Measurements from ENCODE around the gene GATA6.
A peak's percentile ranks its signal among the peaks of the same experiment; 100 is the strongest.
"Not testable (repeated sequence)": the region's sequence is repeated elsewhere in the genome, so short reads cannot be mapped to it uniquely, and the experiment has no call there.

GATA6 gene

DNA sequence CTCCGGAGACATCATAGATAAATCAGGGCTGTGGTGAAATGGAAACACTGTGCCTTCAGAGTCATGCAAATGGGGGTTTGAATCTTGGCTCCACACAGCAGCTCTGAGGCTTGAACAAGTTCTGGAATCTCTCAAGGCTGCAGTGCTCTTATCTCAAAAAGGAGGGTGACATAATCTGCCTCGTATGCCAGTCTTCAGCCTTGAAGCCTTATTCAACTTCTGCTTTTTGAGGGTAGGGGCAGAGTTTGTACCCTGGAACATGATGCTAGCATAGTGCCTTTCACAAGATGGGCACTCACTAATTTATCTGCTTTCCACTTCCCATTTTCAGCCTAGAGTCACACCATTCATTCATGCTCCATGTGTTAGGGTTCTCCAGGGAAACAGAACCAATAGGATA is 42.3 kb downstream of the GATA6 start:
- no peak for DNase-seq

- DNase-seq = no peak
Observed at GRCh38 chr18:22213333-22213973, 44.1 kb downstream of the GATA6 start.

- DNase-seq = peak; percentile 41
Observed at GRCh38 chr18:22214731-22215528, 45.5 kb downstream of the GATA6 start.

DNA sequence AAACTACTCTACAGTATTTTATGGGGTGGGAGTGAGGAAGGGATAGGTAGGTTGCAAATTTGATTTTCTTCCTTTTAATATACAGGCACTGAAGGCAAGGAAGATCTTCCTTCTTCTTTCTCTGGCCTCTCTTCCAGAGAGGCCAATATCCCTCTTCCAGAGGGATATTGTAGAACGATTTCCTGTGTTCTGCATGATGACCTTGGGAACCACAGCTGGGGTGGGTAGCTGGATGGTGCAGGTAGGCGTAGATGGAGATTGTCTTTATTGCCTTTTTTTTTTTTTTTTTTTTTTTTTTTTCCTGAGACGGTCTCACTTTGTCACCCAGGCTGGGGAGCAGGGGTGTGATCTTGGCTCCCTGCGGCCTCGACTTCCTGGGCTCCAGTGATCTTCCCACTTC is 49.4 kb downstream of the GATA6 start:
- DNase-seq = no peak

DNA sequence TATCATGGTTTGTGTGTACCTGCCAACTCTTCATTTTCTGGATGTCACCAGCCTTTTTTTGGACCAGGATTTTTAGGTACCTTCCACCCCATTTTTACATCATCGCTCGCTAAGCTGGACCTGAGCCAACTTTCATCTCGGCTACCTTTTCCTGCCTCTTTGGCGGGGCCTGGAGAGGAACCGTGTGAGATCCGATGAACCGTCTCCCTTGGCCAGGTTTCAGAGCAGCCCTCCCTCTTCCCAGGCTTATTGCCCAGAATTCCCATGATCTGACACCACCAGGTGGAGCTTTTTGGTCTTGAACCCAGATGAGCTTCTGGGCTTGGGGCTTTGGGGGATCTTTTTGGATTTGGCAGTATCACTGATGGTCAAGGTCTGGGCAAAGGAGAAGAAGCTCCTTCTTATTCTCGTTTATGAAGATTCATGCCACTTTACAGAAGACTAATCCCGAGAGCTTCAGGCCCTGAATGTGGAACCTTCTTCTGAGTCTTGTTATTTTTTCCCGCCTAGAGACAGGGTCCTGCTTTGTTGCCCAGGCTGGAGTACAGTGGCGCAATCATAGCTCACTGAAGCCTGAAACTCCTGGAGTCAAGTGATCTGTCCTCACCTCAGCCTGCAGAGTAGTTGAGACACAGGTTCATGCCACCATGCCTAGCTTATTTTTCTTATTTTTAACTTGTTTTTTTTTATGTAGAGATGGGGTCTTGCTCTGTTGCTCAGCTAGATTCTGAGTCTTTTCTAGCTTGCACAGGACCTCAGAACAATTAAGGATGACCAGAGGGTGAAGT is 50.4 kb downstream of the GATA6 start:
- no peak for DNase-seq

DNA sequence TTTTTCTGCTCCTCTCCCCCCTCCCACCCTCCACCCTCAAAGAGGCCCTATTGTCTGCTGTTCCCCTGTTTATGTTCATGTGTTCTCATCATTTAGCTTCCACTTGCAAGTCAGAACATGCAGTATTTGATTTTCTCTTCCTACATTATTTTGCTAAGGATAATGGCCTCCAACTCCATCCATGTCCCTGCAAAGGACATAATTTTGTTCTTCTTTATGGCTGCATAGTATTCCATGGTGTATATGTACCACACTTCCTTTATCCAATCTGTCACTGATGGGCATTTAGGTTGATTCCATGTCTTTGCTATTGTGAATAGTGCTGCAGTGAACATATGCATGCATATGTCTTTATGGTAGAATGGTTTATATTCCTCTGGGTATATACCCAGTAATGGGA is 51.2 kb downstream of the GATA6 start:
- not testable (repeated sequence) for DNase-seq

DNA sequence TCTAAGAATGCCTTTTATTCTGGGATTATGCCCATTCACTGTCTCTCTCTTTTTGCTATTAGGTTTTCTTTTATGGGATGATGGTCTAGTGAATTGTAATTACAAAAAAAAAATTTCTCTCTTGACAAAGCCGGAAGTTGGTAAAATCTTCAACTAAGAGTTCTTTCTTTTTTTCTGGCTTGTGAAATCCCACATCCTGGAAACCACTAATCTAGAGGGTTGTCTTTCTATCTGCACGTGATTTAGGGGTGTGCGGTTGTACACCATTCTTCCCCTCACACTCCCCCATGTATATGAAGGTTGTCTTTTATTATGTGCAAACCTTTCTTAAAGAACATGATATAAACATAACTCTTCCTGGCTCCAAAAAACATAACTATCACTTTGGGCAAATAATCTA is 52.0 kb downstream of the GATA6 start:
- DNase-seq = no peak

DNA sequence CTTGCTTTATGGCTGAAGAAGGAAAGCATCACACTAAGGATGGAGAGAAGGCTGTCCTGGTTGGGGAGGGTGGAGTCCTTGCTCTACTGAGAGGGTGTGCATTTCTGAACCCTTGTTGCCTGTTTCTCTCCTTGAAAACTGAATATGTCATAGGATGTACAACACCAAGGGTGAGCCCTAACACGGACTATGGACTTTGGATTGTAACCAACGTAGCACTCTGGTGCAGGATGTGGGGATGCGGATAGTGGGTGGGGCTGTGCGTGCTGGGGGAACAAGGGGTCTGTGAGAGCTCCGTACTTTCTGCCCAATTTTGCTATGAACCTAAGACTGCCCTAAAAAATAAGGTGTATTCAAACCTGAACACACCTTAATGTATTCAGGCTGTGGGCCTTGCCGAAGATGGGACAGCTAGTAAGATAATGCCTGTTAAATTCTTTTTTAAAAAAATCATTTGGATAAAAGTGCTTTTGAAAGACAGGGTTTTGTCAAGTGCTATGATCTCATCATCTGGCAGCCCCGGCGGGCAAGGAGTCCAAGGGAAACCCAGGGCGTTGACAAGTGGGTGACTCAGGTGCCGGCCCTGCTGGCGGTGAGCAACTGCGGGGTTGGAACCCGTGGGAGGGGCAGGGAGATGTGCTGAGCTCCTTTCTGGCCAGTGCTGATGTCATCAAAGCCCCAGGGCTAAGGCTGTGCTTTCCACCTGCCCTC is 54.0 kb downstream of the GATA6 start:
- peak; percentile 85 for DNase-seq

- DNase-seq = no peak
Observed at GRCh38 chr18:22223965-22224322, 54.6 kb downstream of the GATA6 start.

DNA sequence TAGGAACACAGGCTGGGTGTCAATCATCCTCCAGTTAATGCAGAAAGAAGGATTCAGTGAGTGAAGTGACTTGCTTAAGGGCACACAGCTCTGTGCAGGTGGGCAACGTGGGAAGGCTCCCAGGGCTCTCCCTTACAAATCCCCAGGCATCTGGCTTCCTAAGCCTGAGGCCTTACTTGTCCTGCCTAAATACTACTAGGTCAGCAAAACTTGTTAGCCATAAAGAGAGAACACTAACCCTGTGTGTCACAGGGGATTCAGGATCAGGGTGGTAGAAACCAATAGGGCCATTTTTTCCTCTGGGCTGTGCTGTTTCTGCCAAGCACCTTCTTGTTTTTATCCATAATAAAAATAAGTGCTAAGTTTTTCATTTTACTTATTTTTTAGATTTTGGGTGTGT is 55.0 kb downstream of the GATA6 start:
- no peak for DNase-seq

DNA sequence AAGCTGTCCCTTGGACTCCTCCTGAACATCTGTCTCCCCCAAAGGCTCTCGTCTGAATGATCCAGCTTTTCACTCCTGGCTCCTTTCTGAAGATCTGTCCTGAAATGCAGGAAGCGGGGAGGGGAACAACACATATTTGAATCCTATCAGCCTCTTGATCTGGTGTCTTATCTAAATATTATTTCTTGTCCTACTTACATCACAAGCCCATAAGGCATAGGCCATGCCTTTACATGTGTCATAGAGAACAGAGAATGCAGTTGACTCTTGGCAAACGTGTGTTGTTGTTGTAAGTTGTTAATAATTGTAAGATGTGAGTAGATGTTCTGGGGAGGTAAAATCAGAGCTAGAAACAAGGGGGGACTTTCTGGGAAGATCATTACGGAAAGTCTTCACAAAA is 57.4 kb downstream of the GATA6 start:
- DNase-seq = no peak

- DNase-seq = peak; percentile 55
Observed at GRCh38 chr18:22228976-22229375, 59.6 kb downstream of the GATA6 start.

GRCh38 chr18:22229456-22230124 is 60.2 kb downstream of the GATA6 start:
- no peak for DNase-seq

DNA sequence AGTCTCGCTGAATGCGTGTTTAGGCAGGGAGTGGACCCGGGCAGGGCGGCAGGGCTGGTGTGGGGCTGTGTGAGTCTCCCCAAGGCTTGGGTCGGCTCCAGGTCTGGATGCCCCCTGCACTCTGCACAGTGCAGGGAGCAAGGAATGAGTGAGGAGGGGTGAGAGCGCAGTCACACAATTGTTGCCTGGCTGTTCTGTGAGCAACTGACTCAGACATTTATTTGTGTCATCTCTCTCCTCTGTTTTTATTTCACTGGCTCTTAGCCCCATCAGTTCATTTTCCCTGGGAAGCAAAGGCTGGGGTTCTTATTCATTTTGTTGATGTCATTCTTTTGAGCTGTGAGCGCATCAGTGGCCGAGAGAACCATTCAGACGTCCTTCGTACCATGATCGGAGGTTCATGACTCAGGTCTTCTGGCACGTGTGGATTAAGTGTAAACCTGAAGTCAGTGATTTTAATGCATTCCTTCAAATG is 61.1 kb downstream of the GATA6 start:
- DNase-seq = peak; percentile 82

- DNase-seq = no peak
Observed at GRCh38 chr18:22233266-22233665, 63.9 kb downstream of the GATA6 start.

GRCh38 chr18:22238036-22238435 is 68.6 kb downstream of the GATA6 start:
- DNase-seq = no peak

DNA sequence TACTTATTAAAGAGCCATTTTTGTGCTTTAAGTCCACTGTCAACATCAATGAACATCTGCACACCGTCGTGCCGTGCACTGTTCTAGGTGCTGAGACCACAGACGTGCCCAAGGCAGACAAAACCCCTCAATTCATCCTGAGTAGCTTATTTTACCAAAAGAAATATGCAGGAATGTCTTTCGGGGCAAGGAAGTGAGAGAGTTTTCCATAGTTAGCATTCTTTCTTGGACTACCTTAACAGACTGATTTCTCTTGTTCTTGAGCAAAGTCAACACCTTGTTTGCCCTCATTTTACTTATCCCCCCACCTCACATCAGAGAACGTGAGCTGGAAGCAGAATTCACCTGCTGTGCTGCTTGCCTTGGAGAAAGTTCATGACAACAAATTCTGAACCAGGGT is 69.3 kb downstream of the GATA6 start:
- no peak for DNase-seq

GRCh38 chr18:22241921-22242361 is 72.6 kb downstream of the GATA6 start:
- DNase-seq = no peak

DNA sequence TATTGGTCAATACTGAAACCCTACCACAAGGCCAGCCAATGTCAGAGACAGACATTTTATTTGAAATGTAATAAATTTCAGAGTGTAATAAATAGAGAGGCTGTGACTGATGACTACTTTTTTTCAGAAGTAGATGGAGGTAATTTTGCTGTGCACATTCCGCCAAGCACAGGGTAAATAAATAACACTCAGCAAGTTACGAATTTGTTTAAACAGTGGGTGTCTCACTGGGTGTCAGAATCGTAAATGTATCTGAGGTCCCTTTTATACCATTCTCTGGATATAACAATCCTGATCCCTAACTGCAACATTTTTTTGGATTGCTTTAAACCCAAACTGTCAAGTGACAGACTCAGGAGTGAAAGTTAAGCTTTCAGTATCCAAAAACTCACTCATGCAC is 74.1 kb downstream of the GATA6 start:
- no peak for DNase-seq

- DNase-seq = no peak
Observed at GRCh38 chr18:22250026-22250425, 80.6 kb downstream of the GATA6 start.

- no peak for DNase-seq
Observed at GRCh38 chr18:22250591-22250996, 81.2 kb downstream of the GATA6 start.

Measured in fibroblast of skin of right biceps (primary cell).